Medulla oblongata (tissue), 1 donor: ENCODE data around the gene CLEC18C.
"Not testable (repeated sequence)": the region's sequence is repeated elsewhere in the genome, so short reads cannot be mapped to it uniquely, and the experiment has no call there.

Source experiments
- DNase-seq: peaks from one replicate; pipeline ENCODE4 v3.0.0-alpha.2; 2015; ENCODE audit errors: extremely low spot score

CLEC18C gene

DNA sequence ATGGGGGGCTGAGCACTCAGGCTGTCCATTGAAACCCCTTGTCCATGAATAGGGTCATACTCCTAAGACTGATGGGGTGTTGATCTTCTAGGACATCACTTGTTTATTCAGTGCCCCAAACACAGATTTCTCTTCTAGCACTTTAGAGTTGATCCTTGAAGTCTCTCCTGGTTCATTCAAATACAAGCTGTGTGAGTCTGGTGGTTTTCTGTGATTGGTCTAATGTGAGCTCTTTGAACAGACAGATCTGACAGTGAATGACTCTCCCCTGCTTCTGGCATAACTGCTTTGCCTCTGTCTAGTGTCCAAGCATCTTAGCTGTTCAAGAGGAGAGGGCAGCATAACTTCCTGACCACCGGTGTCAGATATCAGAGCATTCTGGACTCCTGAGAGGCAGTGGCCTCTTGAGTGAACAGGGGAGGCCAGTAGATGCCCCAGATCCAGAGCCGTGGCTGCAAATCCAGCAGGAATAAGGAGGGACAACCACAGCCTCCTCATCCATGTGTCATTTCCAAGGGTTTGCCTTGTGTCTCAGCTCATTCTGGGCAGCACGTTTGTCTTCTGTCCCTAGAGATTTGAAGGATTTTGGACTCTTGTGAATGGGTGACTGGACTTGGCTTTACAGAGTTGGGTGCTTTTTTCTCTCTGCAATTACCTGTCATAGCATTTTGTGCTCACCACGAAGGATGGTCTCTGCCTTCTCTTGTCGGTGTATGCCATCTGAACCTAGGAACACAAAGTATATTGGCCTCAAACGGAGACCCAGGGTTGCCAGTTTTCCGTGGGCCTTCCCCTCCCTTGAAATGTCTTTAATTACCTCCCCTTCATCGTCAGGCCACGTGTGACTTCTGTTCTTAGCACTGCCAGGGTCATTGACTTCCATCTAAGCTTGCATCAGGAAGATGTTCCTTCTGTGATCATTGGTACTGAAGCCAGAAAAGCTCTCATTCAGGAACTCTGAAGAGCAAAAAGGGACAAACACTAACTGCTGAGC, 13.9 kb upstream of the CLEC18C start:
- no peak for DNase-seq

DNA sequence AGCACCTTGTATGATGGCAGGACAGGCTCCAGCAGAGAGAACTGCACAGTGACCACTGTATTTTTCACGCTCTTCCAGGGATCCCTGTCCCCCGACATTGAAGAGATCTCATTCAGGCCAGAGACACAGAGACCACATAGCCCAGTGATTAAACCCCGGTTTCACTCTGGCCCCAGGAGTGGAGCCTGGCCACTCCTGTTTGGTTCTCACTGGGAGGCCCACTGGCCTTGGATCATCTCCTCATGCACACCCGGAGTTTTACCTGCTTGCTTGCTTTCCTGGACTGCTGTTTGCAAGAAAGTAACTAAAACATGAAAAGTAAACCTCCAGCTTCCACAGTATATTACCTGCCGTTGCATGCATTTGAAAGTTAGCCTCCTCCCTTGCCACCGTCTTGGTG, 13.2 kb upstream of the CLEC18C start:
- no peak for DNase-seq

DNA sequence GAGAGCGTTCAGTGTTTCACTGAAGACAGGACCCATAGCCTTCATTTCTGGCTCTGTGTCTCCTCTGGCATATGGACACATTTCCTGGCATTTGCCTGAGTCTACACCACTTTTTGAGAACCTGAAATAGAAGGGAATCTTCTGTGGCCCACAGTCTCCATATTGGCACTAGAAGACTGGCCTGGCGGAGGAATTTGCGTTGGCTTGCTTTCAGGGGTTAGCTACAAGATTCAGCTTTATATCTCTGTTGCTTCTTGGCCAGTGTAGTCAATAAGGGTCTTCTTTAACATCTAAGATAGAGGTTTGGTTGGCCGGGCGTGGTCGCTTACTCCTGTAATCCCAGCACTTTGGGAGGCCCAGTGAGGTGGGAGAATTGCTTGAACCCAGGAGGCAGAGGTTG, 12.8 kb upstream of the CLEC18C start:
- DNase-seq = no peak

DNA sequence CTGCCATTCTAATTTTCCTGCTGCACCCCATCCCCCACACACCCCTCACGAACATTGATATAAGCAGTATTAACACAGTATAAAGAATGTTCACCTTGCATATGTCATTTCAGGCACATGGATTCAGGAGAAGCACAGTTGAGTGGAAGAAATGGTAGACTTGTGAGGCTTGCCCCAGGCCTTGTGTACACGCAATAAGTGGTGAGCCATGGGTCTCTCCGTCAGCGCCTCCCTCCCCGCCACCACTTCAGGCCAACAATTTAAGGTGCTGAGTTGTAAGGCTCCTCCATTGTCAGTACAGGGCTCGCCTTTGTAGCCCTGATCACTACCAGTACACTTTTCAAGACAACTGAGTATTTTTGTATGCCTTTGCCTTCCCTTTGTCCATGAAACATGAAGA, 12.2 kb upstream of the CLEC18C start:
- DNase-seq = peak; percentile 6

DNA sequence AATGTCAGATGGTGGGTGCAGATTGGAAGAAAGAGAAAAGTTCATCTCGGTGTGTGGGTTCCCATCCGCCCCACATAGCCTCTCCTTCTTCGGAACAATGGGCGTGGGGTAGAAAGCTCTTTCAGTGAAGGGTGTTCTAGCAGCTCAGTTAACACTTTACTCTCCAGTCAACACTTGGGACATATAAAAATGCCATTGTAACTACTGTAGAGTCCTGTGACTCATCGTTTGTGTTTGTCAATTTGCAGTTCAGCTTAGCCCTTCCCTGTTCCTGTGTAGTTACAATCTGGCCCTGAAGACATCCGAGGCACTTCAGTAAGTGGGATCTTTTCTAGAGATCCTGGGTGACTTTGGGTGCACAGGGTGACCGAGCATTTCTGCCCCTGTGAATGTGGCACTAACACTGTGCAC, 11.5 kb upstream of the CLEC18C start:
- DNase-seq = peak; percentile 10

DNA sequence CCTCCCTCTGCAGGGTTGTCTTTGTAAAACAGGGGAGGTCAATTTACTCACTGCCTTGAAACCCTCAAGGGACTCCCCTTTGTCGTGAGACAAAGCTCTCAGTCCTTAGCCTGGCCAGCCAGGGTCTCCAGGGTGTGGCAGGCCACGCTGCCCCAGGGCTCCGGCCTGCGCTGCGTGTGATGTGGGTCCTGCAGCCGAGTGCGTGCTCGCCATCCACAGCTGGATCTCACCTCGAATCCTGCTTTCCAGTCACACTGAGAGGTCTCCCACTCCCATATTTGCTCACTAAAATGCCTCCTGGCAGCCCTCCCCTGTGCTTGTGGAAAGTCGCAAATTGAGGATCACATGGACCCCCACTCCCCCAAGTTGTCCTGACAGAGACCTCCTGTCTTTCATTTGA, 10.0 kb upstream of the CLEC18C start:
- no peak for DNase-seq

DNA sequence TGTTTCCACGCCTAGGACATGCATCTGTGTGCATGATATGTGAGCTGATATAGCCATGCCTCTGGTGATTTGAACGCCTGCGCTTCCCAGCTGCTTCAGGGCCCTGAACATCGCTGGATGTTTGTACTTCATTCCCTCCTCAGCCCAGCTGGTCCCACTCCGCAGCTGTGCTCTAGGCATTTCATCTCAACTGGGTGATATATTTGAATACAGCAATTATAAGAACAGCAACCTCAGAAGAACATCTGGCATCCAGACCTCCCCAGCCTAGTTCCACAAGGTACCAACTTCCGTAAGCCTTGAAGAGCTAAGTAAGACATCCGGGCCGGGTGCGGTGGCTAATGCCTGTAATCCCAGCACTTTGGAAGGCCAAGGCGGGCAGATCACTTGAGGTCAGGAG, 6.9 kb upstream of the CLEC18C start:
- not testable (repeated sequence) for DNase-seq

DNA sequence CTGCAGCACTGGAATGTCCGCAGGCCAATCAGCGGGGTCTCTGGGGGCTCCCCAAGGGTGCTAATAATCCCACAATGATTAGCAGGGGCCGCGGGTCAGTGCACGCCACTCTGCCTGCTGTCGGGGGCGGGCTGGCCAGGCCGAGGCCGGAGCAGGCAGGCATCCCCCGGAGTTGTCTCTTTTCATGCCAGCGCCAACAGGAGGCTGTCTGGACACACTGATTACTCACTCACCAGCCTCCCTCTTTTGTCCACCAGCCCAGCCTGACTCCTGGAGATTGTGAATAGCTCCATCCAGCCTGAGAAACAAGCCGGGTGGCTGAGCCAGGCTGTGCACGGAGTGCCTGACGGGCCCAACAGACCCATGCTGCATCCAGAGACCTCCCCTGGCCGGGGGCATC, 329 bp downstream of the CLEC18C start:
- not testable (repeated sequence) for DNase-seq

DNA sequence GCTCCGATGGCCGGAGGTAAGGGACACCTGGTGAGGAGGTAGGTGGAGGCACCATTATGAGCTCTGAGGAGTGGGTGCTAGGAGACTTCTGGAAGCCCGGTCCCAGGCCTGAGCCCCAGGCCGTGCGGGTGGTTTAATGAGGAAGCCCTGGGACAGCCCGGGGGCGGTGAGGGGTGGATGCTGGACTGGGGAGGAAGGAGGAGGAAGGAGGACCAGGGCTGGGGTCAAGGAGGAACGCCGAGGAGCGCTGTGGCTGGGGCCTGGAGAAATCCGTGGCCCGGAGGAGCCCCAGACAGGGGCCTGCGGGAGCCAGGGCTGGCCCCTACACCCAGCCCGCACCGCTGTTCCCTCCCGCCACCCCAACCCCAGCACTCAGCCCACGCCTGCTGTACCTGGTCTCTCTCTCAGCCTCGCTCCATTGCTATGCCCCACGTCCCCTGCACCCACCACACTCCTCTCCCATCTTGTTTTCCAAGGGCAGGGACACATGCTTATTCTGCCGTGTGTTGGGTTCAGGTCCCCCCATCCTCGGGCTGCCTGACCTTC, 873 bp downstream of the CLEC18C start:
- not testable (repeated sequence) for DNase-seq

DNA sequence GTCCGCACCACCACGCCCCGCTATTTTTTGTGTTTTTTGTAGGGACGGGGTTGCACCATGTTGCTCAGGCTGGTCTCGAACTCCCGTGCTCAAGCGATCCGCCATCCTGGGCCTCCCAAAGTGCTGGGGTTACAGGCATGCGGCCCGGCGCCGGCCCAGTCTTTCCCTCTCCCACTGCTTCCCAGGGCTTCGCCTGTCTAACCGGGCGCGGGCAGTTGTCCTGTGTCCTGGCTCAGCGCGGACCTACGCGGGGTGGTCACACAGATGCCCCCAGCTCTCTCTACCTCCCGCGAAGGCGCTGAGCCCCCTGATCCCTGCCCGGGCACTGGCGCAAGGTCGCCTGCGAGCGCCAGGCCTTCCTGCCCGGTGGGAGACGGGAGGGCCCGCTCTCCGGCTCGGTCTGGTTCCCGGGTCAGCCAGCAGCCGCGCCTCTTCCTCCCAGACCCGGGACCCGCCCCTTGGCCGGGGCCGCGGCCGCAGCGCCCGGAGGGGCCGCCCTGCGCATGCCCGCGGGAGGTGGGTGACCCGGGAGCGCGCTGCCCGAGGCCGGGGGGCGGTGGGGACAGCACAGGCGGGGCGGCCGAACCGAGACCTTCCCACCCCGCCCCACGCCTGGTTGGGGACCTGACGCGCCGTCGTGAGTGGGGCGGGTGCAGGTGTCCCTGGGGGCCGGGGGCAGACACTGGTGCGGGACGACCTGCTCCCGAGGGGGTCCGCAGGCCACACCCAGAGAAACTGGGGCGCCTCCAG, 14.4 kb downstream of the CLEC18C start:
- not testable (repeated sequence) for DNase-seq

DNA sequence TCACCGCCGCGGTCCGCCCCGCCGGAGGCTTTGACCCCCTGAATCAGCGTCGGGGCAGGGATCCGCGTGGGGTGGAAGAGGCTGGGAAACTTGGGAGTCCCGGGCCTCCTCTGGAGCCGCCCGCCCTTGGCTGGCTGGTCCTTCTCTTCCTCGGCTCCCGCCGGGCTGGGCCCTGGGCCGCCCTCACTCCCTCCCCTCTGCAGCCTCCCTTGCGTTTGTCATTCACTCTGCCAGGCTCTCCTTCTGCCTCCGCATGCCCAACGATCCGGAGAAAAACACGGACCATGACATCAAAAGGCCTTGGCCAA, 15.0 kb downstream of the CLEC18C start:
- not testable (repeated sequence) for DNase-seq

DNA sequence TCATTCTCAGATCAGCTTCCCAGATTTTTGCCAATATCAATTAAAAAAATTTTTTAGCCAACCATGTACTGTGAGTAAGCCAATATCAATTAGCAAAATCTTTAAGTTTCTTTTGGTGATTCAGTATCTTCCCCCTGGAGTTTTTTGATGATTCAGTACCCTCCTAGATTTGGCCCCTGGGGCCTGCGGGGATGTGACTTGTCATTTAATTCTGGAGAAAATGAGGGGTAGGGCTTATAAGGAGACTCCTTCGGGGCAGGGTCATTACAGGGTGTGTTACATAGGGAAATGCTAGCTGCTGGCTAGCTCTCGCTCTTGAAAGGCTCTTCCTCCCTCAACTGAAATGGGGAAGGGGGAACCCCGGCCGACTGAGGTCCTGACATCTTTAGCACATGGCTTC, 17.0 kb downstream of the CLEC18C start:
- not testable (repeated sequence) for DNase-seq

DNA sequence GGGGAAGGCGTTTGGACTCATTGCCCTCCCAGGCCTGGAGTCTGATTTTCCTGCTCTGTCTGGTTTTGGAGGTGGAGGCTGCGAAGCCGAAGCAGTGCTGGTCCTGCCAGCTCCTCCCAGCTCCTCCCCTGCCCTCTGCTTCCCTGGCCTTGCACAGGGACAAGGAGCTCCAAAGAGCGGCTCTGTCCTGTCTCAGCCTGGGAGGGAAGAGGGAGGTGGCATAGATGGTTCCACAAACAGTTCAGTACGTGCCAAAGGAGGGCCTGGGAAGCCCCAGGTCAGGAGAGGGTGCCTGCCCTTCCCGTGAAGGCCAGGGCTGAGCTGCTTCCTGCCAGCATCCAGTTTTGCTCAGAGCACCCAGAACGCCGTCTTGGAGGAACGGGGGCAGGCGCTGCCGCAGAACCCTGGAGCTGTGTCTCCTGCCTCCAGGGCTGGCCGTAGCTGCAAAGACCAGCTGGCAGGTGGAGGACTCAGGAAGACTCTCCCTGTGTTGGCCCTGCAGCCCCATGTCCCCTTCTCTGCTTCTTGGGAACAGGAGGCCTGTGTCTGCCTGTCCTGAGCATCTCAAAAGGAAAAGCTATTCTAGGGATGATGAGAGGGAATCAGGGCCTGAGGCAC, 23.2 kb downstream of the CLEC18C start:
- DNase-seq = not testable (repeated sequence)

DNA sequence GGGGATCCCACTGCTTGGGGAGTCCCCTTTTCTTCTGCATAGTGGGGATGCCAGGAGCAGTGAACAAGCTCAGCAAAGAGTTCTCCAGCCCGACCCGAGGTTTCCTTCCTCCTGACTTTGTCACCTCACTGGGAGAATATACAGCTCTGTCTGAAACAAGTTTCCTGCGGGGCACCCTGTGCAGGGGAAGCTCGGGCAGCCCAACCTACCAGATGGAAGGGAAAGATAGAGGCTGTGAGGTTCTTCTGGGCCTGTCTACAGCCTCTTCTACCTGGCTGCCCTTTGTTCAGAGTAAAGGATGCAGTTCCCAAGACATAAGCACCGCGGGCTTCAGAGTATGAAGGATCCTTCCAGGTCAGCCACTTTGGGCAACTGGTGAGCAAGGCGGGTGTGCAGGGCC, 24.0 kb downstream of the CLEC18C start:
- DNase-seq = not testable (repeated sequence)

DNA sequence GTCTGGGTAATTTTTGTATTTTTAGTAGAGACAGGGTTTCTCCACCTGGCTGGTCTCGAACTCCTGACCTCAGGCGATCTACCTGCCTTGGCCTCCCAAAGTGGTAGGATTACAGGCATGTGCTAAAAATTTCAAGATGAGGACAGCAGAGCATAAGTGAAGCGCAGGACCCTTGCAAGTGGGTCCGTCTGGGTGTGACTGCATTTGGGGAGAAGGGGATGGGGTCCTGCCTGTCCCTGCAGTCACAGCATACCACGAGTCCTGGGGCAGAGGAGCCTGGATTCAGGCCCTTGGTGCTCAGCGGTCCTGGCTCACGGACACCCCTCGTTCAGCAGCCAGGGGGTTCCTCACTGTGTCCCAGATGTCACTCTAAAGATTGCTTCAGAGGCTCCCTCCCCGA, 24.6 kb downstream of the CLEC18C start:
- DNase-seq = not testable (repeated sequence)

DNA sequence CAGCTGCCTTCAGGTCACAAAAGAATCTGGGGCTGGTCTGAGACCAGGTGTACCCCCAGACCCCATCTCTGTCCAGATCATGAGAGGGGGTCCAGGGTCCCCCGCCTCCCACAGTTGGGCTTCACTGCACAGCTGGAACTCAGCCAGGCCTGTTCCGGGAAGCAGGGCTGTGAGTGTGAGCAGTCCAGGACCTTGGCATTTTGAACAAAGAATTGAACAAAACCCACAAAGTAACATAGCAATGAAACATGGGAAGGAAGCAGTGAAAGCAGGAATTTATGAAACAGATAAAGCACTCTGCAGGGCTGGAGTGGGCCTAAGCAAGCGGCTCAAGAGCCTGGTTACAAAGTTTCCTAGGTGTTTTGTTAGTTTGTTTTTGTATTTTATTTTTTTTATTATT, 25.1 kb downstream of the CLEC18C start:
- not testable (repeated sequence) for DNase-seq

DNA sequence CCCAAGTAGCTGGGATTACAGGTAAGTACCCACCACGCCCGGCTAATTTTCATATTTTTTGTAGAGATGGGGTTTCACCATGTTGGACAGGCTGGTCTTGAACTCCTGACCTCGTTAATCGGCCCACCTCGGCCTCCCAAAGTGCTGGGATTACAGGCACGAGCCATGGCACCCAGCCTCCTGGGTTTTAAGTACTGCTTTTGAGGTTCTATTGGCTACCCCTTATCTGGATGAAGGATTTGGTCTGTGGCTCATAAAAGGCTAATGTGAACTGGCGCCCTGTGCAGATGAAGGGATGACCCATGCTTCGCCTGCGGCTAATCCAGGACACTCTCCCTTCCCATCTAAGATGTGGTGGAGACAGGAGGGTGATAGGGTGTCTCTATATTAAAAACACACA, 25.6 kb downstream of the CLEC18C start:
- DNase-seq = not testable (repeated sequence)

DNA sequence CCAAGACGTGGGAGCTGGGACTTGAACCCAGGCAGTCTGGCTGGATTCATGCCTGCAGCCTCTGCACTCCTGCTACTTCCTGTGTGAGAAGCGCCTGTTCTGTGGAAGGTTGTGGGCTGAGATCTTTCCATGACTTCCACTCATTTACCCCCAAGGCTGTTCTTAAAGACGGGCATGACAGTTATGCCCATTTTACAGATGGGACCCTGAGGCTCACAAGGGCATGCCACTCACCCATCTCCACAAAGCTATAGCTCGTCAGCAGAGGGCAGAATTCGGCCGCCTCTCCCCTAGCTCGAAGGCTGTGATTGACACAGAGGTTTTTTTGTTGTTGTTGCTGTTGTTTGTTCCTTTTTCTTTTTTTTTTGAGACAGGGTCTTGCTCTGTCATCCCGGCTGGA, 26.5 kb downstream of the CLEC18C start:
- DNase-seq = not testable (repeated sequence)

DNA sequence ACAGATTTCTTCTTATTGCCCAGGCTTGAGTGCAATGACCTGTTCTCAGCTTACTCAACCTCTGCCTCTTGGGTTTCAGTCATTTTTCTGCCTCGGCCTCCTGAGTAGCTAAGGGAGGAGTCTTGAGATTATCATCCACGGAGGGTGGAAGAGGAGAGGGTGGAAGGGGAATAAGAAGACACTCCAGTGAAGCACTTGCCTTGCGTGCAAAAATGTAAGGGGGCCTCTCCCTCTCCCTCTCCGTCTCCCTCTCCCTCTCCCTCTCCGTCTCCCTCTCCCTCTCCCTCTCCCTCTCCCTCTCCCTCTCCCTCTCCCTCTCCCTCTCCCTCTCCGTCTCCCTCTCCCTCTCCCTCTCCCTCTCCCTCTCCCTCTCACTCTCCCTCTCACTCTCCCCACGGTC, 29.9 kb downstream of the CLEC18C start:
- DNase-seq = not testable (repeated sequence)

DNA sequence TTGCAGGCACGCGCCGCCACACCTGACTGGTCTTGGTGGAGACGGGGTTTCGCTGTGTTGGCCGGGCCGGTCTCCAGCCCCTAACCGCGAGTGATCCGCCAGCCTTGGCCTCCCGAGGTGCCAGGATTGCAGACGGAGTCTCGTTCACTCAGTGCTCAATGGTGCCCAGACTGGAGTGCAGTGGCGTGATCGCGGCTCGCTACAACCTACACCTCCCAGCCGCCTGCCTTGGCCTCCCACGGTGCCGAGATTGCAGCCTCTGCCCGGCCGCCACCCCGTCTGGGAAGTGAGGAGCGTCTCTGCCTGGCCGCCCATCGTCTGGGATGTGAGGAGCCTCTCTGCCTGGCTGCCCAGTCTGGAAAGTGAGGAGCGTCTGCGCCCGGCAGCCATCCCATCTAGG, 30.4 kb downstream of the CLEC18C start:
- not testable (repeated sequence) for DNase-seq

DNA sequence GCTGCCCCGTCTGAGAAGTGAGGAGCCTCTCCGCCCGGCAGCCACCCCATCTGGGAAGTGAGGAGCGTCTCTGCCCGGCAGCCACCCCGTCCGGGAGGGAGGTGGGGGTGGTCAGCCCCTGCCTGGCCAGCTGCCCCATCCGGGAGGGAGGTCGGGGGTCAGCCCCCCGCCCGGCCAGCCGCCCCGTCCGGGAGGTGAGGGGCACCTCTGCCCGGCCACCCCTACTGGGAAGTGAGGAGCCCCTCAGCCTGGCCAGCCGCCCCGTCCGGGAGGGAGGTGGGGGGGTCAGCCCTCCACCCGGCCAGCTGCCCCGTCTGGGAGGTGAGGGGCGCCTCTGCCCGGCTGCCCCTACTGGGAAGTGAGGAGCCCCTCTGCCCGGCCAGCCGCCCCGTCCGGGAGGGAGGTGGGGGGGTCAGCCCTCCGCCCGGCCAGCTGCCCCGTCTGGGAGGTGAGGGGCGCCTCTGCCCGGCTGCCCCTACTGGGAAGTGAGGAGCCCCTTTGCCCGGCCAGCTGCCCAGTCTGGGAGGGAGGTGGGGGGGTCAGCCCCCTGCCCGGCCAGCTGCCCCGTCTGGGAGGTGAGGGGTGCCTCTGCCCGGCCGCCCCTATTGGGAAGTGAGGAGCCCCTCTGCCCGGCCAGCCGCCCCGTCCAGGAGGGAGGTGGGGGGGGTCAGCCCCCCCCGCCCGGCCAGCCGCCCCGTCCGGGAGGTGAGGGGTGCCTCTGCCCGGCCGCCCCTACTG, 31.2 kb downstream of the CLEC18C start:
- not testable (repeated sequence) for DNase-seq
